Caco-2 (cell line): ENCODE data around the gene EEF2. TPM values are rescaled to one million over a fixed set of nuclear protein-coding genes. Genes with fewer than 3 reads are reported as not detected.
"Not testable (repeated sequence)": the region's sequence is repeated elsewhere in the genome, so short reads cannot be mapped to it uniquely, and the experiment has no call there.

ENCODE experiments used
- BruUV-seq: library from RNA; stranded (reverse); fragments of 400-500 nt; replicated peaks from 2 replicates; lab custom pipeline; 2021; lab: Mats Ljungman, UMichigan
- CTCF ChIA-PET: fragments of 300-600 bp; sonication (Branson Sonifier 250); formaldehyde crosslinking; loops from one replicate; lab custom pipeline; 2022; ENCODE audit warnings: antibody characterized with exemption; lab: Charles Lee
- POLR2A ChIA-PET: fragments of 300-600 bp; sonication (Branson Sonifier 250); formaldehyde crosslinking; loops from one replicate; lab custom pipeline; 2022; ENCODE audit warnings: antibody characterized with exemption; lab: Charles Lee
- DNase-seq, 2 experiments: peaks; one replicate each; pipeline versions ENCODE4 v3.0.0 to v3.0.0-alpha.2; 2020 to 2022
- H3K27me3 ChIP-seq: replicated peaks from 2 replicates; pipeline ENCODE4 v1.6.0; 2011; ENCODE audit warnings: low read length; ENCODE audit not compliant: control insufficient read depth, insufficient read depth
- H3K36me3 ChIP-seq: 2 replicates; pipeline ENCODE4 v1.5.1; 2011; ENCODE audit warnings: low read length; ENCODE audit not compliant: control insufficient read depth, insufficient read depth
- H3K4me1 ChIP-seq: fragments of 250-450 bp; sonication (Bioruptor Pico); 2 replicates; pipeline ENCODE4 v1.5.1; 2020; ENCODE audit warnings: mild to moderate bottlenecking
- H3K4me3 ChIP-seq: 2 replicates; pipeline ENCODE4 v1.5.1; 2011; ENCODE audit warnings: low read depth, mild to moderate bottlenecking, control low read depth, low read length
- H3K9me3 ChIP-seq: fragments of 250-450 bp; sonication (Bioruptor Pico); 2 replicates; pipeline ENCODE4 v1.5.1; 2020; ENCODE audit warnings: mild to moderate bottlenecking, moderate library complexity
- H3K27ac Mint-ChIP-seq: one replicate; pipeline ENCODE4 v1.8.0; 2022; ENCODE audit warnings: mixed read lengths; ENCODE audit not compliant: unreplicated experiment
- H3K27me3 Mint-ChIP-seq: one replicate; pipeline ENCODE4 v1.8.0; 2022; ENCODE audit warnings: mixed read lengths; ENCODE audit not compliant: insufficient read depth, unreplicated experiment
- H3K36me3 Mint-ChIP-seq: one replicate; pipeline ENCODE4 v1.8.0; 2022; ENCODE audit warnings: mild to moderate bottlenecking, mixed read lengths; ENCODE audit not compliant: insufficient read depth, unreplicated experiment
- H3K4me1 Mint-ChIP-seq: one replicate; pipeline ENCODE4 v1.8.0; 2022; ENCODE audit warnings: low read depth, mixed read lengths; ENCODE audit not compliant: unreplicated experiment
- H3K4me3 Mint-ChIP-seq: one replicate; pipeline ENCODE4 v1.8.0; 2022; ENCODE audit warnings: mild to moderate bottlenecking, moderate library complexity, mixed read lengths; ENCODE audit not compliant: unreplicated experiment
- H3K9me3 Mint-ChIP-seq: one replicate; pipeline ENCODE4 v1.8.0; 2022; ENCODE audit warnings: mixed read lengths; ENCODE audit not compliant: unreplicated experiment
- CTCF ChIP-seq, 2 experiments: fragments of 200-600 bp in 1 of 2; IDR thresholded peaks; 1 replicate in 1 of 2; 2 replicates in 1 of 2; pipeline versions ENCODE4 v1.5.1 to v1.8.0; 2011 to 2022; ENCODE audit warnings: antibody characterized with exemption in 1 of 2, control low read depth in 1 of 2, inconsistent platforms in 1 of 2, low read depth in 1 of 2, low read length in 1 of 2, mild to moderate bottlenecking in 1 of 2, moderate library complexity in 1 of 2; ENCODE audit not compliant: insufficient read depth in 1 of 2, severe bottlenecking in 1 of 2, unreplicated experiment in 1 of 2
- intact Hi-C: fragments of 100-400 bp; cut with micrococcal nuclease; formaldehyde crosslinking; loops from one replicate; pipeline ENCODE4 v1.10.0; 2022; ENCODE audit not compliant: unreplicated experiment
- total RNA-seq: library from RNA; stranded (reverse); gene quantifications from 2 replicates; pipeline ENCODE4 v1.2.3, GENCODE V29; 2022

The EEF2 gene
- total RNA-seq, 1 experiment from 2014 or later = 2,157 TPM

GRCh38 chr19:3968556-3969434, 16.5 kb downstream of the EEF2 start:
- no peak overlapping the region for H3K4me3 ChIP-seq
- Mint-ChIP-seq H3K4me1 (peaks cover 22% of the 10 kb centered on the region), H3K27ac (peak overlapping the region; percentile 79), H3K27me3 (no peaks in the 10 kb centered on the region), H3K36me3 (peaks cover 76% of the 10 kb centered on the region), H3K9me3 (no peaks in the 10 kb centered on the region), H3K4me3 (peak overlapping the region; percentile 78)
- intact Hi-C loops = no loop called here
- no peaks in the 10 kb centered on the region for H3K9me3 ChIP-seq
- H3K36me3 ChIP-seq = peaks cover 1% of the 10 kb centered on the region; the same call in 1 of the 2 replicates
- DNase-seq = peak; percentile 93 to 95
- POLR2A ChIA-PET = interaction anchor here (0.5 to 3.6 kb wide), 11 partner anchors 10 to 395 kb away, joined by 3 to 67 read pairs (median 4); partner anchors contain the start of genes APBA3, EEF2 and MRPL54
- peaks cover 28% of the 10 kb centered on the region for H3K4me1 ChIP-seq
- no peak for TF ChIP-seq CTCF (IDR thresholded peaks at IDR 0.05; ENCODE audit: insufficient read depth in 1 of 2, low read depth in 1 of 2, low read length in 1 of 2, severe bottlenecking in 1 of 2, unreplicated experiment in 1 of 2)
- TSS peak; percentile 95 for BruUV-seq
- no peaks in the 10 kb centered on the region for H3K27me3 ChIP-seq
- CTCF ChIA-PET = interaction anchor here (0.6 to 1.8 kb wide), 4 partner anchors 11 to 1382 kb away, joined by 4 to 16 read pairs (median 5); partner anchors contain the start of gene EEF2

GRCh38 chr19:3967983-3968382, 17.3 kb downstream of the EEF2 start:
- H3K27me3 ChIP-seq, BruUV-seq, H3K4me3 ChIP-seq, intact Hi-C loops, DNase-seq, H3K36me3 ChIP-seq, H3K9me3 ChIP-seq, H3K4me3 Mint-ChIP-seq, H3K27me3 Mint-ChIP-seq, H3K9me3 Mint-ChIP-seq: not testable (repeated sequence)
- Mint-ChIP-seq H3K27ac (peak overlapping the region; percentile 79), H3K36me3 (peaks cover 84% of the 10 kb centered on the region), H3K4me1 (peaks cover 22% of the 10 kb centered on the region)
- peaks cover 28% of the 10 kb centered on the region for H3K4me1 ChIP-seq
- POLR2A ChIA-PET = interaction anchor here (0.5 to 3.6 kb wide), 7 partner anchors 12 to 394 kb away, joined by 3 to 67 read pairs (median 4); partner anchors contain the start of genes APBA3, EEF2 and MRPL54
- CTCF ChIA-PET = interaction anchor here (0.6 to 1.8 kb wide), 2 partner anchors 11 to 20 kb away, joined by 6 to 16 read pairs; no protein-coding TSS in a partner anchor

- H3K9me3 Mint-ChIP-seq = no peaks in the 10 kb centered on the region
- peaks cover 22% of the 10 kb centered on the region for H3K4me1 Mint-ChIP-seq
- Histone ChIP-seq H3K4me1 (peaks cover 28% of the 10 kb centered on the region), H3K4me3 (no peak overlapping the region), H3K36me3 (peaks cover 1% of the 10 kb centered on the region; the same call in 1 of the 2 replicates), H3K27me3 (no peaks in the 10 kb centered on the region), H3K9me3 (no peaks in the 10 kb centered on the region)
- ChIA-PET POLR2A (no interaction called here), CTCF (no interaction called here)
- H3K27me3 Mint-ChIP-seq = no peaks in the 10 kb centered on the region
- intact Hi-C loops = no loop called here
- no peak overlapping the region for H3K4me3 Mint-ChIP-seq
- TF ChIP-seq CTCF (IDR thresholded peaks at IDR 0.05; ENCODE audit: insufficient read depth in 1 of 2, low read depth in 1 of 2, low read length in 1 of 2, severe bottlenecking in 1 of 2, unreplicated experiment in 1 of 2) = no peak
- peaks cover 99% of the 10 kb centered on the region for H3K36me3 Mint-ChIP-seq
- no peak for DNase-seq
- no TSS peak for BruUV-seq
- peak overlapping the region; percentile 74 for H3K27ac Mint-ChIP-seq
Measured at GRCh38 chr19:3966051-3967017, 18.9 kb downstream of the EEF2 start.
